Neural progenitor cell (in vitro differentiated cells): ENCODE results near the gene RBMX.
"Not testable (repeated sequence)": the region's sequence is repeated elsewhere in the genome, so short reads cannot be mapped to it uniquely, and the experiment has no call there.

Experiments used
- CTCF ChIP-seq: fragments of 200-600 bp; sonication (generic); IDR thresholded peaks from 2 replicates; pipeline ENCODE4 v1.5.1; 2017; ENCODE audit warnings: antibody characterized with exemption, mild to moderate bottlenecking
- EZH2 ChIP-seq: fragments of 200-600 bp; sonication (generic); IDR thresholded peaks from 2 replicates; pipeline ENCODE4 v1.6.1; 2017; ENCODE audit warnings: antibody characterized with exemption, mild to moderate bottlenecking, moderate library complexity
- EZH2phosphoT487 ChIP-seq: fragments of 200-600 bp; sonication (generic); IDR thresholded peaks from 2 replicates; pipeline ENCODE4 v1.6.1; 2017; ENCODE audit warnings: antibody characterized with exemption

- TF ChIP-seq CTCF, EZH2phosphoT487, EZH2: not testable (repeated sequence)
Observed at GRCh38 chrX:136873210-136873609, 7.3 kb downstream of the RBMX start.
